PC-3 (cell line): ENCODE measurements around the gene PRR5L.

Experiments
- CTCF ChIP-seq: fragments of 300-600 bp; sonication (generic); conservative IDR thresholded peaks from 2 replicates; pipeline ENCODE4 v1.5.1; 2017; ENCODE audit warnings: antibody characterized with exemption, low read depth, mild to moderate bottlenecking, low read length
- EZH2 ChIP-seq: fragments of 300-600 bp; sonication (generic); IDR thresholded peaks from one replicate; pipeline ENCODE4 v1.6.1; 2017; ENCODE audit warnings: antibody characterized with exemption, mild to moderate bottlenecking, low read length; ENCODE audit not compliant: unreplicated experiment

GRCh38 chr11:36354221-36355003 lies 58.3 kb downstream of the PRR5L start:
- TF ChIP-seq CTCF (no peak), EZH2 (no peak)
